ENCODE data around the gene SERTM1.

Gene SERTM1

DNA sequence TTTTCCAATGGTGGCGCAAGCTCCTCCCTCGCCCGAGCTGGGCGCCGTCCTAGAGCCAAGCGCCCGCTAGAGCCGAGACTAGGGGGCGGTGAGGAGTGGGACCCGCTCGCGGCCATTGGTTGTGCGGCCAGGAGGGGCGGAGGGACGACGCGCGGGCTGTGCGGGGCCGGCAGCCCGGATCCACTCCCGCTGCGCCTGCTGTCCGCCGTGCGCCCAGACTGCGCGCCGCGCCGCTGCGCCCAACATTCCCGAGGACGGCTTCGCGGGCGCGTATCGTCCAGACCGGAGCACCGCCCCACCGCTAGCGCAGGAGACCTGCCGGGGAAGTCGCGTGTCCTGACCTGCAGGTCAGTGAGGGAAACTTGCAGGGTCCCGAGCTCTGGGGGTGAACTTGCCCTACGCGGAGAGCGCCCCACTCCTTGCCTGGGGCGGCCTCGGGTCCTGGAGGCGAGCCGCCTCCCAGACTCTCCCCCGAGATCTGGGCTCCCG lies at the start of gene SERTM1:
Gene SERTM1, plus strand, starts transcription at position 183 of the 489 bp plus-strand sequence. CDS start 21,059 bp downstream, outside the sequence.
- no peak for DNase-seq (ENCODE audit: low read depth)

DNA sequence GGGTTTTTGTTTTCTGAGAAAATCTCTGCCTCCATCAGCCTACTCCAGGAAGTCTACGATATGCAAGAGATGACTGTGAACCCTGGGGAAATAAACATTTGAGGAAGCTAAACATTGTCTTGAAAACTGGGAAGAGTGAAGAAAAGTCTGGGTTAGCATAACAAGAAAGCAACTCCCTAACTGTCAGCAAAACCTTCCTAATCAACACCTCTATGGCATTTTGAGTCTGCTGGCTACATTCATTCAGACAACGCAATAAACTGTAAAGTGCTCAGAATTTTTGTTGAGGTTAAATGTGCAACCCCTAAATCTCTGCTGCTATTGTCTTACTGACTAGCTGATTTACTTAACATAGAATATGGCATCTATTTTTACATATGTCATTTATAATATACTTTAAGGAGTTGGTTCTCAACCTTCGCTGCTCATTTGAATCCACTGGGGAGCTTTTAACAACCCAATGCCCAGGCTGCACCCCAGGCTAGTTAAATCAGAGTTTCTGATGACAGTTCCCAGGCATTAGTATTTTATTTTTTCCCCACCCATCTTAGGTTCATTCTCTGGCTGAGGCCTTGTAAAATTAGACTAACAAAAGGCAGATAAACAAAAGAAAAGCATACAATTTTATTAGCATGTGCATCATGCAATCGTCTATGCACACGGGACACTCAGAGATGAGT lies 45.3 kb upstream of the SERTM1 start:
- DNase-seq (ENCODE audit: low read depth): no peak

DNA sequence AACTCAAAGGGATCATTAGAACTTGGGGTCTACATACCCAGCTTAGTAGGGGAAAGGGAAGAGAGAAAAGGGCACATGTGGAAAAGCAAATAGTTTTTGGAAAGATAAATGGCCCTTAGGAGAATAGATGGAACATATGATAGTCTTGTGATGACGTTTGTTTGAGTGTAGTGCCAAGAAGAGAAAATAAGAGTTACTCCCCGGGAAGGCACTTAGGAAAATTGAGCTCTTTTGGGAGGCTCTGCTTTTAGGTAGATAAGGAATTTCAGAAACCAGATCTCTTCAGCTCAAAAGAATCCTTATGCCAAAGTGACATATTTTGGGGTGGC lies 44.8 kb upstream of the SERTM1 start:
- no peak for DNase-seq (ENCODE audit: low read depth)

DNA sequence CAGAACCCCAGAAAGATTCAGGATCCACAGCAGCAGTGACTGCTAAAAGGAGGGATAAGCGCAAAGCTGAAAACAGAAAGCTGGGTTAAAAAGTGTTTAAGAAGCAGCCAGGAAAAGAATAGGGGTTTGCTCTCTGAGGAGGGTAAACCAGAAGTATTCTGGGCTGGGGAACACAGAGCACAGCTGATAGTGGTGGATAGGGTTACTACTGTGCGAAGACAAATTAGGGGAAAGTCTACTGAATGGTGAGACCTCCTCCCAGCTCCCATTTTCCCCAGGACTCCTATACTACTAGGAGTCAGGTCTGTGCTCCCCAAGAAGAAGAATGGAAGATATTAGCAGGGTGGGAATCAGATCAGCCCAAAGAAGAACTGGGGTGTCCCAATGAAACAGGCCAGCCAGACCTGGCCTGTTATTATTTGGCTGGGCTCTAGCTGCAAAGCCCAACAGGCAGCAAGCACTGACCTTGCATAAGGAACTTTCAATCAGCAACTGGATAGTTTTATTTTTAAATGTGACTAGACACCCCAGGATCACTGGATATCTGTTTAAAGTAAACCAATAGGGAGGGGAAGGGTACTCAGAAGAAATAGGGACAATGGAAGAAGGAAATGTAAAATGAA lies 43.5 kb upstream of the SERTM1 start:
- no peak for DNase-seq (ENCODE audit: low read depth)

DNA sequence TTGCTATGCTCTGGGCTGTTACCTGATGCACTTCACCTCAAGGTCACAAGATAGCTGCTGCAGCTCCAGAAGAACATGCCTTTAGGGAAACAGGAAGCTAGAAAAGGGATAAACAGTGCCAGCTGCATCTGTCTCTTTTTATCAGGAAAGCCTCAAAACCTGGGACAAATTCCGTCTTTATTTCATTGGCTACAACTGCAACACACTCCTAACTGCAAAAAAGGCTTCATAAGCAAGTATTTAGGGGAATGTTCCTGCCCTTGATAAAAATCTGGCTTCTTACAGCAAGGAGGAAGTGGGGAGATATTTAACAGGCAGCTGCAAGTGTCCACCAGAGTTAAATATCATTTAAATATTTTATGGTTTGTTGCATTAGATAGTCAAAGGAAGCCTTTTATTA lies 34.2 kb upstream of the SERTM1 start:
- no peak for DNase-seq (ENCODE audit: low read depth)

DNA sequence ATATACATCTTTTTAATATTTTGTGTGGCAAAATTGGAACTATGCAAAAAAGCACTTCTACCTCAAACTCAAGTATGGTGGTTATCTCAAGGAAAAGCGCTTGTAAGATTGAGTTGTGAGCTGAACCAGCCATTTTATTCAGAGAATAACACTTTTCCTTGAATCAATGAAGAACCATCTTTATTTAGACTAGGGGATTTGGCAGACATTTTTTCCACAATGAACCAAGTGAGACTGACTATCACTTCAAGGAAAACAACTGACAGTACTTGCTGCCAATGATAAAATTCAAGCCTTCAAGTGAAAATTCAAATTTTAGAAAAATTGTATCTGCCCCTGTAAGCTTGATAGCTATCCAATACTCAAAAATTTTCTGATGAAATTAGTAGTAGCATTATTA lies 23.2 kb upstream of the SERTM1 start:
- DNase-seq (ENCODE audit: low read depth): no peak

DNA sequence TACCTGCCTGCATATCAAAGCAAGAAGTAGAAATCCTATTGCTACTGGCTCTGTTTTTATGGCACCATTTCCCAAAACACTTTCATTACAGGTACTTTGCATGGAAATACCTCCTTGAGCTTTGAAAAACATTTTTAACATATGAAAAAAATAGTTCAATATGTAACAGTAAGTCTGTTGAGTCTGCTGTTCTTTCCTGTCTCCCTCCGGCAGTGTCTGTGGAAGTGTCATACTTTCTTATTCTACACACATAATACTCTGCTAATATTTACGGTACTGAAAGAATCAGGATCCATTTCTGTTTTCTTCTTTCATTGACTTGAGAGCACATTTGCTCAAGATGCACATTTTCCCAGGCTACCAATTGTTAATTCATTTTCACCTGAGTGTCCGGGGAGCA lies 8.2 kb upstream of the SERTM1 start:
- no peak for DNase-seq (ENCODE audit: low read depth)

DNA sequence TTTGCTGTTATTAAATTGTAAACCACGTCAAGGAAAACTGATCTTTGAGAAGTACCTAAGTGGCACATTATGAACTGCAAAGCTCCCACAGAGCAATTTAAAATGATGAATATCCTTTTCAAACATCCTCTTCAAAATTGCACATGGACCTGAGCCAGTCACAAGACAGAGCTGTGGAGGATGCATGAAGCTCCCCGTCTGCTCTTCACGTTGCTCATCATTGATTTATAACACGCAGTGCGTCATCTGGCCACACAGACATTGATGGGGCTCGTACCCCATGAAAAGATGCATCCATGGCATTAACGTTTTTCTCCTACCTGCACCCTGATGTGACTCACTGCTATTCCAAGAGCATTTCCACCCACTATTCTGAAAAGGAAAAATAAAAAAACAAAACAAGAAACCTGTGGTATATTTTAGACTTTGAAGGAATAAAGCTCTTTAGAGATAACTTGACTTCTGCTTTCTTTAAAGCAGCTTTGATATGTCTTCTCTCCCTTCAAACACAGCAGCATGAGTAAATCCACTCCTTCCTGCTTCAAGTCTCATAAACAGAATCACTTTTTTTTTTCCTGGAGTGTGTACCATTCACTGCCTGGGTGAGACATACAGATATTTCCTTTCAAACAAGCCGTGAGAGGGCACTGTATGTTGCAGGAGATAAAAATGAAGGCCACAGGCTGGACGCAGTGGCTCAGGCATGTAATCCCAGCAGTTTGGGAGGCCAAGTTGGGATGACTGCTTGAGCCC lies 7.2 kb upstream of the SERTM1 start:
- no peak for DNase-seq (ENCODE audit: low read depth)

DNA sequence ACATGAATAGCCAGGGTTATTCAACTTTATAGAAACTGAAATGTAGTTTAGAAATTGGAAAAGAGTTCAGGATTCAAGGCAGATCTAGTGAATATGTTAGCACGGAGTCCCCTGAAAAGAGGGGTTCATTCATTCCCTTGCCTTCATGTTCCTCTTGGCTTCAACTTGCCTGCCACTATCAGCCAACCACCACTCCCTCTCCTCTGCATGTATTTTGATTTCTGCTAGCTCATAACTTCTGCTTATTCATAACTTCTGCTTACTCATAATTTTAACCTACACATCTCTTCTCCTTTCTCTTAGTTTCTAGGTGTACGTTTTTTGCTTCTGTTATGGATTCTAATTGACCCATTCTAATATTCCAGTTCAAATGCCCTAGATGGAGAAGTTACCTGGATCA lies 5.5 kb upstream of the SERTM1 start:
- DNase-seq (ENCODE audit: low read depth): no peak

DNA sequence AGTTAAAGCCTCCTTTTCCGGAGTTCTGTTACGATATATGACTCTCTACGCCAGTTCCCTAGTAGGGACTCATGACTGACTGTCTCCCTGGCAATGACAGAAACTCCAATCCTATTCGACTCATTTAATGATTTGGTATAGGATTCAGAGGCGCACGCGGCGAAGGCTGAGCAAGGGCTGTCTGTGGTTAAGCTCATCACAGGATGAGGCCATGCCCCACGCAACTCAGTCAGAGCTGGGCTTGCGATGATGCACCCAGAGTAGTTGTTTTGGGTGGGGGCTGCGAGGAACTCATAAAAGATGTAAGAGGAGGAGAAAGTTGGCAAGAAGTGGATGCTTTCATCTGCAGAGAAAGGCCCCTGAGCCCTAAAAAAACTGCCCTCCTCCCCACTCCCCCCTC lies 468 bp upstream of the SERTM1 start:
- DNase-seq (ENCODE audit: low read depth): no peak

DNA sequence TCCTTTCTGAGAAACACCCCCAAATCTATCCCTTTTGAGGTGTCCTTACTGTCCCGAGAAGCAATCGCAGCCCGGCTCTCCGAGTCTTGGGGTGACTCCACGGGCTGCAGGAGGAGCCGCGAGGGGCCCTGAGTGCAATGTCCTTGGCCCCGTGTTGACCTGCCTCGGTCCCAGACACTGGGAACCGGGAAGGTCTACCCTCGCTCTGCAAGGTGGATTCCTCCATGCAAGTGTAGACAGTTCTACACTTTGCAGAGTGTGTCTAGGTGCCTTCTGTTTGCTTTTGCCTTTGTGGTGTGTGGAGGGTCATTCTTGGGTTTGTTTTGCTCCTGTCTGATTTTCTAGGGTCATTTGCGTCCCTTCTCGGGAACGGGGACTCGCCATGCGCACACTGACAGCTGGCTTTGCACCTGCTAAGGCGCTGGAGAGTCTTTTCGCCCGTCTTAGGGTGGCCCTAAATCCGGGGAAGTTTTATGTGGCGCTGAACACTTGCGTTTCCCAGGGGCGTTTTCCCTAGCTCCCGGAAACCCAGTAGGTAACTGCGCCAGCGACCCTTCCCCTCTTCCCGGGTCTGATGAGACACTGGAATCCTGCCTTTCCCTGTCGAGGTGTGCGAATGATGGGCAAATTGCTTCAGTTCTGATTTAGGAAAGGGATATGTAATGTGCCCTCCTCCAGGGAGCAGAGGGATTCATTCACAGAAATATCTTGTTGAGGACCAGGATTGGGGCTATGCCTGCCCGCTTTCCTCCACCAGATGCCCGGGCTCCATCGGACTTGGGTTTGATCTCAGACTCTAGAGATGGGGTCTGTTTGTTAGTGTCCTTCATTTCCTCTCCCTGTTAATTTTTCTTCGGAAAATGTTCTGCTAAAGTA lies 755 bp downstream of the SERTM1 start:
- no peak for DNase-seq (ENCODE audit: low read depth)

DNA sequence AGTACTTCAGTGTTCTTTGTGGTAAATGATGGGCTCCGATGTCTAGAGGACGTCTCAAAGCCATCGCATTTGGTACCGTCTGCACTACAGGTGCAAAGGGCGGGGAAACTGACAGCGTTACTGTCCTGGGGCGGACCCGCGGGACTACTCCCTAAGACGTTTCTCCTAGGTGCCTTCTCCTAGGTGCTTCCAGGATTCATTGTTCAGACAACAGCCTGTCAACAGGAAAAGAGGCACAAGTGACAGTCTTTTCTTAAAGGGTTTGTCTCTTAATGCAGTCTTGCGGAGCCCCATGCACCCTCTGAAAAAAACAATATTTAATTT lies 1.4 kb downstream of the SERTM1 start:
- no peak for DNase-seq (ENCODE audit: low read depth)

DNA sequence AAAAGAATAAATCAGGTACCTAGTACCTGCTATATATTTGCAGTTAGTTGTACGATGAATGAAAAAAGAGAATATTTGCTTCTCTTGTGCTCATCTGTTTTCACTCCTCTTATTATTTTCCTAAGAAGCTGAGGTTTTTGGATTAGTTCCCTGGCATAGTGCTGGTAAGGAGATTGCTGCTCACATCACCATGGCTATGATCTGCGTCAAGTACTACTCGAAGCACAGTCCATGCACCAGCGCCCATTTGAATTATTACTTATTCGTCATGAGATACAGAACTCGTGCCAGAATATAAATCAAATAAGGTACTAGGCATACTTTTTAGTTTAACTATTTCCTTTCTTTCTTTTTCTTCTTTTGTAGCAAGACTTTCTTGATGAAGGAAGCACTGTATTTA lies 7.1 kb downstream of the SERTM1 start:
- DNase-seq (ENCODE audit: low read depth): no peak

DNA sequence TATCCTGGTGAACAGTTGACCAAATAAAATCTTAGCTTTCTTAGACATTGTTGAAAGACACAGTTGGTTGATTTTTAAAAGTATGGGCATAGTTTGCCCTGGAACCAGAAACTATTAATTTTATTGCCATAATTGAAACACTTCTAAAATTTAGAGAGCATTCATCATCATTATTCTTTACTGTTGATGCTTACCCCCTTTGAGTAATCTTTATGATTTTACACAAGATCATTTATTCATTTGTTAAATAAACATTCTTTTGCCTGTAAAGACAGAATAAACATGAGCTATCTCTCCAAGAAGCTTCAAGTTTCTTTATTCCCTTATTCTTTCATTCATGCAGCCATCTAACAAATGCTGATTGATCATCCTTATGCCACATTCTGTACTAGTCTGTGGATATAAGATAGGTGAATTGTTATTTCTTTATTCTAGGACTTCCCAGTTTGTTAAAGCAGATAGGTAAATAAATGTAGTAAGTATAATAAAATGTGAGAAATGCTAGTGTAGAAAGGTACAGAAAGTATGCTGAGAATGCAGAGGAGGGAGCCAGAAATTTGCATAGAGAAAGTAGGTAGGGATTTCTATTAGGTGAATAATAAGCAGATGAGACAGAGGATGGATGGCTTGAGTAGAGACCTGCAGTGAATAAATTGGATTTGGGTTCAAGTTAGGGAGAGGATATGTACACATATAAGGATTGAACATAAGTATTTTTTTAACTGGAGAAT lies 8.2 kb downstream of the SERTM1 start:
- DNase-seq (ENCODE audit: low read depth): no peak

DNA sequence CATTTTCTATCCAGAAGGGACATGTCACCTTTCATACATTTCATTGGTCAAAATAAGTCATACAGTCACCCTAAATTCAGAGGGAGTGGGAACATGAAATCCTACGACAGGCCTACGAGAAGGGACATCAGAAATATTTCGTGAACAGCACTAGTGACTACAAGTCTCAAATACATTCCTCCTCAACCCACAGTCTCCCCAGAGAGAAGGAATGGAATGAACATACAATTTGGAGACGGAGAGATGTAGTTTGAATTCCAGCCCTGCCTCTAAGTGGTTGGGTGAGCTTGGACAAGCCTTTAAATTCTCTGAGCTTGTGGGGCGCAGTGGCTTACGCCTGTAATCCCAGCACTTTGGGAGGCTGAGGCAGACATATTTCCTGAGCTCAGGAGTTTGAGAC lies 9.9 kb downstream of the SERTM1 start:
- DNase-seq (ENCODE audit: low read depth): no peak

DNA sequence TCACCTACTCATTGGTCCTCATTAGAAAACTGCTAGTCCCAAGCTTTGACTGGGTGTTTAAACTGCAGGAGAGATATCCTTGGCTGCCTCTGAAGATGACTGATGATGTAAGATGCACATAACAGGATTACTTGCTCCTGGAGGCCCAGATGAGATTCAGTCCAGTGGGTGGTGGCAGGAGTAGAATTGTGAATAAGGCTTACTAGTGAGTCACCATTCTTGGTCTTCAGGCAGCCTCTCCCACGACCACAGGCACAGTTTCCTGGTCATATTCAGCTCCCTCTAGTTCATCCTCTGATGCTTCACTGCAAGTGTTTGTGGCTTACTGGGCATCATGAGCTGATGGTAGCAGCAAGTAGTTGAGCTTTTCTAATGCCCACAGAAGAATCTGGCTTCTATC lies 12.1 kb downstream of the SERTM1 start:
- no peak for DNase-seq (ENCODE audit: low read depth)

DNA sequence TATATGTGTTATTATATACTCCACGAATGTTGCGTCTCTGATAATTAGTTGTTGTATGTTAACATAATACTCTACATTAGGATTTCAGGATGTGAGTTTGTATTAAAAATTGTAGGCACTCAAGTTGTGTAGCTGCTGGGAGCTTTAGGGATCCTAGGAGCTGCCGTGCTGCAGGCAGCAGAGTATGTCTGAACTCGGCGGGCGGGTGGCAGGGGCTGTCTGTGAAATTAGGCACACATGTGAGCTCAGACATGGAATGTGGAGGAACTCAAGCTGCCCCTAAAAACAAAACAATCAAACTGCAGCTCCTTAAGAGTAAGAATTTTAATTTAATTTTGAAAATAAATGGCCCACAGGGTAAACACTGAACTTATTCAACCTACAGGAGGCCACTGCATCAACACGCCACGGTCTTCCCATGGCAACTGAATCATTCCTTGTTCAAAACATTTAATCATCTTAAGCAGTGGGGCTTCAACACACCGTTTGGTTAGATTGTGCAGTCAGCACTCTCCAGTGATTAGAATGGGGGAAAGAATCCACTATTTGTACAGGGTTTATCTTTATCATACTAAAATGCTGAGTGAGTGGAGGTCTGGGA lies 22.7 kb downstream of the SERTM1 start:
- DNase-seq (ENCODE audit: low read depth): no peak

DNA sequence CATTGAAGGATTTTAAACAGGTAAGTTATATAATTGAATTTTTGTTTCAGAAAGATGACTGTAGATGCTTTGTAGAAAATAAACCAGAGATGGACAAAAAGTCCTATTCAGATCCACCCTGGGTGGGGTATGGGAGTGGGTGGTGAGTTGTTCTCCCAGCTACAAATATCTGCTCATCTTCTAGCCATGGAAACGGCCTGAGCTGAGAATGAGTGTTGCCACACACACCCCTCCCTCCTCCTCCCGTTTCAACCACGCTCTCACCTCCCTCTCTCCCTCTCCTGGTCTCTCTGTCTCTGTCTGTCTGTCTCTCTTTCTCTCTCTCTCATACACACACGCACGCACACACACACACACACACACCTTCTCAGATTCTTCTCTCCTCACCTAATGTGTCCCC lies 26.4 kb downstream of the SERTM1 start:
- no peak for DNase-seq (ENCODE audit: low read depth)

DNA sequence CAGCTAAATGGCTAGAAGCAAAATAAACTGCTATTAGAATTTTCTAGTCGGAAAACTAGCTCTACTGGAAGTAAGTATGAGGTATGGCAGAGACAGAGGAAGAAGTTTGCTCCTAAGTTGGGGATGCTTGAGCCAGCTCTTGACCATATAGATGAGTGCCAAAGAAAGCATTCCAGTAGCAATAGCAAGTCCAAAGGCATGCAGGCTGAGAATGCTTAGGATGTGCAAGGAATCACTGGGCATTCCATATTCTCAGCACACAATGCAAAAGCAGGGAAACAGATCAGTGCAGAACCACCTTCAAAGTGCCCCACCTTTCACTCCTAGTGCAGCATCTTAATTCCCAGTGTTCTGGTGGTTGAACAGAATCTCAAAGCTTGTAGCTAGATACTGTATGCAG lies 32.9 kb downstream of the SERTM1 start:
- no peak for DNase-seq (ENCODE audit: low read depth)

DNA sequence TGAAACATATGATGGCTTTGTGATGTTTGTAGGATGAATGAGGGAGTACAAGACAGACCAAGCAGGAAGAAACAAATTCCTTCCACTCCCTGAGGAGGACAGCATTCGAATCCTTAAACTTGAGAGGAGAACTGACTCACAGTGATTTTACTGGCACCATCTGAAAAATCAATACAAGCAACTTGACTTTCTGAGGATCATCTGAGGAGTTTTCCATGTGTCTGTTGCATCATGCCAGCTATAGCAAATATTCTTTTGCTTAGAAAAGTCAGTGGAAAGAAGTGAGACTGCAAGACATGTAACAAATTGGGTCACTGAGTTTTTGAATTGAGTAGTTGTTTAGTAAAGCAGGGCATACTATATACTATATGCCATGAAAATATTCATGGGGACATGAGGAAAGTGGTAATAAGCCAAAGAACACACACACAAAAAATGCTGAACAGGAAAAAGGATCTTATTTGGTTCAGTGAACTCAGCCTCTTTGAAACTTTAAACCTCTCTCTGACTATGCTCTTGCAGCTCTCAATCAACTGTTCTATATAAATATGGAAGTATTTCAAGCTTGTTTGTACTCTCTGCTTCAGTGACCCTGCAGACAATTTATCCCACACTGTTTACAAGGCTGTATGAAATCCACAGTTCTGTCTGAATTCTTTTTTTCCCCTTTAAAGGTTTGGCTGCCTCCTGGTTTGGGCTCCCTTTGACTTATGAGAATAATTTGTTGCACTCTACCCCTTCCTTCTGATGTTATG lies 35.5 kb downstream of the SERTM1 start:
- no peak for DNase-seq (ENCODE audit: low read depth)

DNA sequence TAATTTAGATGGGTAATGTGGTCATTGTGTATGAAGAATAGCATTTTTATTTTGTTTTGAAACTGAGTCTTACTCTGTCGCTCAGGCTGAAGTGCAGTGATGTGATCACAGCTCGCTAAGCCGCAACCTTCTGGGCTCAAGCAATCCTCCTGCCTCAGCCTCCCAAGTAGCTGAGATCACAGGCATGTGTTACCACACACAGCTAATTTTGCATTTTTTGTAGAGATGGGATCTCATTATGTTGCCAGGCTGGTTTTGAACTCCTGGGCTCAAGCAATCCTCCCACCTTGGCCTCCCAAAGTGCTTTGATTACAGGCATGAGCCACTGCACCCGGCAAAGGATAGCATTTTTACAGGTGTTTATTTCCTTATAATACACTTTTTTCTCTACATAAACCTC lies 36.6 kb downstream of the SERTM1 start:
- no peak for DNase-seq (ENCODE audit: low read depth)
